Stimulated activated CD8-positive, alpha-beta memory T cell treated with anti-CD3 and anti-CD28 coated beads, Interleukin-15, amount 100 ng/mL, for 48 hours (primary cell): ENCODE results near the gene P4HA1.
"Not testable (repeated sequence)": the region's sequence is repeated elsewhere in the genome, so short reads cannot be mapped to it uniquely, and the experiment has no call there.

Experiments
- DNase-seq, 2 donors: peaks; one replicate each; pipeline ENCODE4 v3.0.0-alpha.2; 2020; ENCODE audit warnings: low read depth in 2 of 2

P4HA1 gene

DNA sequence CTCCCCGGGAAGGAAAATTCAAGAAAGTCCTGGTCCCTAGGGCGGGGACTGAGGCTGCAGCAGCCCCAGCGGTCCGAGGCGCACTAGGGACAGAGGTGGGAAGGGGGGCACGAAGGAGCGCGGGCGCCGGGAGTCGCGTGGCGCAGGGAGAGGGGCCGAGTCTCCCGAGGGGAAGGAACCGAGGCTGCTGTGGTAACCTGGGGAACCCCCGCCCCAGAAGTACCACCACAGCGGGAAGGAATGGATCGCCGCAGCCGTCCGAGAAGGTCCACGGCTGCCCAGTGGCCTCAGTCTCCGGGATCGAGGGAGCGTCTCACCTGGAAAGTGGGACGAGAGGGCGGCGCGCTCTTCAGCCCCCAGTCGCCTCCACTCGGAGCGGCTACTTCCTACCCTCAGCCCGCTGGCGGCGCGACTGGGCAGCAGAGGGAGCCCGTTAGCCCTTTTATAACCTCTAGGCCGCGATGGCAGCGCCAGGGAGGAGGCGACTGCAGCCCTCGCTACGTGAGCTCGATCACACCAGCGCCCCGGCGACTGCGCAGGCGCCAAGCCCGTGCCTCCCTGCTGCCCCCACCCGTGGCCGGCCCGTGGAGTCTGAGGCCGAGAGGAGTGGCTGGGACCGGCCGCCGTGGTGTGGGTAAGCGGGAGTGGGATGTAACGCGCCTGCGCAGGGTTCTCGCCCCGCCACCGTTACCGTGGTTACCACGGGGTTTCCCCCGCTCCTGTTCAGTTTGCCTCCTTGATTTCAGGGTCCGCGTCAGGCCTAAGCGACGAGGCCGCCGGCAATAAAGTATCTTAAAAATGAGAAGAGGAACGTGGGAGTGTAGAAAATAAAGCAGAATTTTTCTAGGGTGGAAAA is at the start of gene P4HA1:
TSS of gene P4HA1 (minus strand) at position 418 of the 856 bp plus-strand sequence. CDS start 21,983 bp downstream, outside the sequence.
- DNase-seq: peak; percentile 100

DNA sequence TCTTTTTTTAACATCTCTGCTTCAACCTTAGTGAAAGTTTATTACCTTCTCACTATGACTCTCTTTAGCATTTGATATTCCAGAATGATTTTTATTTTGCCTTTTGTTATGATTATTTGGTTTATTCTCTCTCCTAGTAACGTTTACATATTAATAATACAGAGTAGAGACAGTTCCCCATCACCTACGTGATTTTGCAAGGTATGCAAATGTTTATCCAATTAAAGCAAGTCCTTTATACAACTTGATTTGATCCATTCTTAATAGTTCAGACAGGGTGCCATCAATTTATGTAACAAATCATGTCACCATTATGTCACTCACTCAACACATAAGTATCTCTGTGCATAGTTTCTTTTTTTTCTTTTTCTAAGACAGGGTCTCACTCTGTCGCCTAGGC is 44.9 kb upstream of the P4HA1 start:
- no peak for DNase-seq

DNA sequence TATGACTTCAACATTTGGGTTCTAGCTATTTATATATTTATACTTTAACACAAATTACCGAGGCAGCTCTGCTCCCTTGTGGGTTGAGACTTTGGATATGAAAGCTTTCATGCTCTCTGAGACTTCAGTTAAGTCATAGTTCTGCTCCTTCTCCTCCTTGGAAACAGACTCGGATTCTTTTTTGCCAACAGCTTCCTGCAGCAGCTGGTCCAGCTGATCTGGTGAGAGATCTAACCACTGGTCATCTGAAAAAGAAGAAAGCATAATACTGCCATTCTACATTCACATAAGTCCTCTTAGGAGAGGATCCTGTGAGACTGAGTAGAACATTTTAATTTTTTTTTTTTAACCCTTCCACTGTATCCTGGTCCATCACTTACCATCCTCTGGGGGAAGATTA is 42.6 kb upstream of the P4HA1 start:
- no peak for DNase-seq

DNA sequence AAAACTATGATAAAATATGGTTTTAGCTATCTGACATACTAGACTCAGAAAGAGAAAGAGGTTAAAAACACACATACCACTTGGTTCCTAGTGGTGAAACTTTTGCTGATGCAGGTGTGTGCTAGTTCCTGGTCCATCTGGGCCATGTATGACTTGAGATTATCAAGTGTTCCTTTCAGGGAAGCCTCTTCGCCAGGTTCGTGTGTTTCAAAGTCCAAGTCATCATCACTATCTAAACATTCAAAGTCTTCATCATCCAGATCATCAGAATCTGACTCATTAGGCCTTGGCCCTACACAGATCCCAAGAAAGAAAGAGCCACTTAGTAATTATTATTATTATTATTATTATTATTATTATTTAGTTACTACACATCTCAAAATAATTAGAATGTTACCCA is 40.0 kb upstream of the P4HA1 start:
- DNase-seq: no peak

DNA sequence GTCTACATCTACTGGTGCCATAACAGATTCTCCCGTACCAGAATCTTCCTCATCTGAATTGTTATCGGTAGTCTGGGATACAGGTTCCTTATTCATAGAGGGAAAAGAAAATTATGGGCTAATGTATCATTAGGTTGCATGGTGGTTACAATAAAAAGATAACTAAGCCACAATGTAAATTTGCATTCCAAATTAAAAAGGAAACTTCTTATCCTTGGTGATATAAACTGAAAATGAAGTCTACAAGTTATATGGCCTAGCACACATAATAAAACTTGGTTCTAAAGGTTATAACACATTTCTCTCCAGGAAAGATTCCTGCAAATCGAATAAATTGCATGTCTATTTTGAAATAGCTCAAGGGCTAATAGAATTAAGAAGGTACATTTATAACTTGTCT is 38.1 kb upstream of the P4HA1 start:
- no peak for DNase-seq

DNA sequence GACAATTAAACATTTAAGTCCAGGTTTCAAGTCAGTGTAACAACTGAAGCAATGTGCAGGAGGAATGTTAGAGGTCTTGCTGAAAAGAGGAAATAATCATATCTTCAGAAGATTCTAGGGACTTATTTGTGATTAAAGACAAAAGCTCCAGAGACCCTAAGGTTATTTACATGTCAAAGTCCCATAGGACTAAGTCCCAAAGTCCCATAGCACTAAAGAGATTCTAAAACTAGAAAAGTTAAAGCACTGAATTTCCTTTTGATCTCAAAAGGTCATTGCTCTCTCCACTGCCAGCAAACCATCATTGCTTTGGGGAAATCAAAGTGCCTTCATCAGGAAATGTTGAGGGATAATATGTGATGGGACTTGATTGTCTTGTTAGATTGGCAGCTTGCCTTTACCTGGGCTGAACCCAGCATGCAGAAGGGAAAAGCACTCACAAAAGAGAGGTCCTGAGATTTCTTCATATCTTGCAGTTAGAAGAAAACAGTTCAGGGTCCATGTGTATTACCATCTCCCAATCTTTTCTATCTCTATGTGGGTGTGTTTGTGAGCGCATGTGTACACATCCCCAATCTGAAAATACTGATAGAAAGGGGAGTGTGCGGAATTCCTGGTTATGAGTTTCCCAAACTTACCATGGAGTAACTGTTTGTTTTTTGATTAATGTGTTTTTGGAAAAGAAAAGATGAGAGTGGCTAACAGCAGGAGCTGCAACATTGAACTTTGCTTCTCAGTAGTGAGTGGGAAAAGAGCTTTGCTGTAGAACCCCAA is 35.4 kb upstream of the P4HA1 start:
- DNase-seq: no peak

DNA sequence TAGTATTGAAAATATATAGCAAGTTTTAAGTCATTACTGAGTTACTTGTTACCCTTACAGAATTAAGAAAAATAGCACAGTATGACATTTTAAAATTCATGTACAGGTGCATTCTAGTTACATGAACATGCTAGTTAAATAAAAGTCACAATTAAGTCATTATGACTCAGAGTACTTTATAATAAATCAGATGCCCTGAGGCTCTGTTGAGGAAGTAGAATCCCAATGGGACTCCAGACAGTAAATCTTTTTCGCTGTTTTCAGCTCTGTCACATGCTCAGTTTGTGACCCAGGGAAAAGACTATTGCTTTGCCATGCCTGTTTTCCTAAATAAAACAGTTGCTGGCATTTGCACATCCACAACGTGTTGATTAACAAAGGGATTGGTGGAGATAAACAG is 34.6 kb upstream of the P4HA1 start:
- DNase-seq: no peak

DNA sequence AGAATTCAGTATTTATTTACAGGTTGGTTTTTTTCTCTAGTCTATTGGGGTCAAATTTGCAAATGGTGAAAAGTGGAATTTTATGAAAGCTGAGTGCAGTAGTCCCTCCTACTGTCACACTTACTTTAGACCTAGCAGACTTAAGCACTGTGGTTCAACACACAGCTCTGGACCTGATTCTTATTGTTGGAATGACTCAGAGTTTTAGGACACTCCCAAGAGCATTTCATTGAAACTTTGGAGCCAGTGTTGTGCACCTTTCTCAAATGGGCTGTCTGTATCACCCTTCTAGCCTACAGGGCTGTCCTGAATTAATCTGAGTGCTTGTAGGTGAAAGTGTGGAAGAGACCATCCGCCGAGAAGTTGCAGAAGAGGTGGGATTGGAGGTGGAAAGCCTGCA is 29.7 kb upstream of the P4HA1 start:
- no peak for DNase-seq

DNA sequence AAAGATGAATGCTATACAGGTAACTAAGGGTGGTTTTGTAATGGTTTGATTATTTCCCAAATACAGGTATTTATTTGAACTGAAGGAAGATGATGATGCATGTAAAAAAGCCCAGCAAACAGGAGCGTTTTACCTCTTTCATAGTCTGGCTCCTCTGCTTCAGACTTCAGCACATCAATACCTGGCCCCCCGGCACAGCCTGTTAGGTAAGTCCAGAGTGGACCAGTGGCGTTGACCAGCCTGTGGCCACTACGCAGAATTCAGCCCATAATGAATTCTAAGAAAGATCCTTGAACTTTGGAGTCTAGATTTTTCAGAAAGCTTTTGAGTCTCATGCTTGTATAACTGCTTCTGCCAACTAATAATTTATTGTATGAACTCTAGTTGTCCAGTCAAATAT is 23.3 kb upstream of the P4HA1 start:
- no peak for DNase-seq

DNA sequence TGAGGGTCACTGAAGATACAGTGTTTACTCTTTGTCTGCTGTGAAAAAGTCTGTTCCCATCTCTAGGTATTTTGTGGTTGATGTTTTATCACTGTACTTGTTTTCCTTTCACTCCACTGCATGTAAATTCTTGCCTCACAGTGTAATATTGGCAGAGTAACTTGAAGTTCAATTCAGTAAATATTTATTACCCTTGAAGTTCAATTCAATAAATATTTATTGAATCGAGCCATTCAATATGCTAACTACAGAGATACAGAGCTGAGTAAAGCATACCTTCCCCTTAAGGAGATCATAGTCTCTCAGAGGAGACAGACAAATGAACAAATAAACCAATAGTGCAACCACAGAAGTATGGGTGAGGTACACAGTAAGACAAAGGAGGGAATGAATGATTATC is 22.8 kb upstream of the P4HA1 start:
- no peak for DNase-seq

DNA sequence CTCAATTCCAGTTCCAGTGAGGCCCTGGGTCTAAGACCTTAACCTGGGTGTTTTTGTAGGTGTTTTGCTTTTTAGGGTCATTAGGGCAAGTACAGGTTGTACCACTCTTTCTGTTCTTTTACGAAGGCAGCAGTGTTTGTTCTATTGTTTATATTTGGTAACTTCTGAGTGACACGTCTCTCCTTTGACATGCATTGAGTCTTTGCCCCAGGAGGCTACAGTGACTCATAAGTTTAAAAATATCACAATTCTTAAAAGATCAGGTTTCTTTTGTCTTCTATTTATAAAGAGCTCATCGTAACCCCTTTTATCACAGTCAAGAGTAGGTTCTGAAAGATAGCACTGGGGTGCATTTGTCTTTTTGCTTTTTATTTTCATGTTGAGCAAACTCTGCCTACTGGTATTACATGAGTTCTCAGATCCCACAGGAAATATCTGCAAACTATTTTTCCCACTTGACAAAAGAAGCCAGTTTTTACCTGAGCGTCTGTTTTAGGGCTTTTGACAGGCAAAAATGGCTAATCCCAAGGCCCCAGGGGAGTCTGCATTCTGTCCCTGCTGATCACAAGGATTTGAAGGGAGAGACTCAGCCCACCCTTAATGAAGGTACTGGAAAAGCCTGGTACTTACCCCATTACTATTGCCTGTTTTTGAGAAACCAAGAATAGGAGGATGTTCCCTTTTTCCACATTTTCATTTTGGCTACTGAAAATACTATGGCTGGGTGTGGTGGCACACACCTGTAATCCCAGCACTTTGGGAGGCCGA is 21.5 kb upstream of the P4HA1 start:
- DNase-seq: no peak

DNA sequence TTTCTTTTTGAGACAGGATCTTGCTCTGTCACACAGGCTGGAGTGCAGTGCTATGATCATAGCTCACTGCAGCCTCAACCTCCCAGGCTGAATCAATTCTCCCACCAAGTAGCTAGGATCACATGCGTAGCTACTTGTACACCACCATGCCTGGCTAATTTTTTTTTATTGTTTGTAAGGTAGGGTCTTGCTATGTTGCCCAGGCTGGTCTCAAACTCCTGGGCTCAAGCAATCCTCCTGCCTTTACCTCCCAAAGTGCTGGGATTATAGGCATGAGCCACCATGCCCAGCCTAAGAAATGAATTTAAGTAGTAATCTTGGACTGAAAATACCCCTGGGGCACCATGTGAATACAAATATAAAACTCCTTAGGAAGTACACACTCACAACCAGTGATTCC is 19.4 kb upstream of the P4HA1 start:
- DNase-seq: no peak

DNA sequence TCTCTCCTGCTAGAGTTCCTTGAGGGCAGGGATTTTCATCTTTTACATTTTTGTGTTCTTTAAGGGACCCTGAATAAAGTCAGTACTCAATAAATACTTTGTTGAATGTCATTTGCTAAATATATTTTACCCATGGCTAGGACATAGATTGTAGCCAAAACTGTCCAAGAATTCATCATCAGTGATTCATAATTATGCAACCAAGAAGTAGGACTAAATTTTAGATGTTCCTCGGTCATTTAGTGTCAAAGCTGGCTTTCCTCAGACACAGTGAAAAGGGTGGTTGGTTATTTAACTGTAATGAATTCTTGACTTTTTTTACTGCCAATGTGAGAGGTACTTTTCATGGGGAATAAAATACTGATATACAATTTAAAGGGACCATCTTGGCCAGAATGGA is 16.9 kb upstream of the P4HA1 start:
- no peak for DNase-seq

DNA sequence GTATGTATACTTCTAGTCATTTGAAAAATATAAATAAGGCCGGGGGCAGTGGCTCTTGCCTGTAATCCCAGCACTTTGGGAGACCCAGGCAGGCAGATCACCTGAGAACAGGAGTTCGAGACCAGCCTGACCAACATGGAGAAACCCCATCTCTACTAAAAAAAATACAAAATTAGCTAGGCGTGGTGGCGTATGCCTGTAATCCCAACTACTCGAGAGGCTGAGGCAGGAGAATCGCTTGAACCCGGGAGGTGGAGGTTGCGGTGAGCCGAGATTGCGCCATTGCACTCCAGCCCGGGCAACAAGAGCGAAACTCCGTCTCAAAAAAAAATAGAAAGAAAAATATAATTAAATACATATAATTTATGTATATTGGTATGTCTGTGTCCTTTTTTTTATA is 15.4 kb upstream of the P4HA1 start:
- DNase-seq: not testable (repeated sequence)

DNA sequence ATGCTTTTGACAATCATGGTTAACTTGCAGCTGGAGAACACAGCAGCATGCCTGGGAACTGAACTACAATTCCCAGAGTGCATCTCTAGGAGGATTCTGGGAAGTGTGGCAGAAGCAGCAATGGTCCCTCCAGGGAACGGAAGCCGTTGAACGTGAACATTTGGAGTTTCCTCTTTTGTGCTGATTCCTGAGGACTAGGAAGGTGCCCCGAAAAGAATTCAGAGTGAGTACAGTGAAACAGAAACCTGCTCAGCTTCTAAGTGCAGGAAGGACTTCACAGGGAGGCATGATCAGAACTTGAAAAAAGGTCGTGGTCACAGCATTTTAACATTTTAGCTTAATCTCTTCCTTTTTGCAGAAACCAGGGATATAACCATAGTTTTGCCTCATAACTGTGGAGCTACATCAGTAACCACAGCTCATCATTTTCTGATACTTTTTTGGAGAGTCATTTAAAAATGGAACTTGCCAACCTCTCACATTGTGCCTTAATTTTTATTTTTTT is 13.7 kb upstream of the P4HA1 start, which contains the start of gene NUDT13:
TSS of gene NUDT13 (plus strand) at position 111 of the 505 bp plus-strand sequence. CDS start 3,911 bp downstream, outside the sequence.
- peak; percentile 4 to 24 for DNase-seq

DNA sequence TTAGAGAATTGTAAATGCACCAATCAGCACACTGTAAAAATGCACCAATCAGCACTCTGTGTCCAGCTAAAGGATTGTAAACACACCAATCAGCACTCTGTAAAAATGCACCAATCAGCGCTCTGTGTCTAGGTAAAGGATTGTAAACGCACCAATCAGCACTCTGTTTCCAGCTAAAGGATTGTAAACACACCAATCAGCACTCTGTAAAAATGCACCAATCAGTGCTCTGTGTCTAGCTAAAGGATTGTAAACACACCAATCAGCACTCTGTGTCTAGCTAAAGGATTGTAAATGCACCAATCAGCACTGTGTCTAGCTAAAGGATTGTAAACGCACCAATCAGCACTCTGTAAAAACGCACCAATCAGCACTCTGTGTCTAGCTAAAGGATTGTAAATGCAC is 12.6 kb upstream of the P4HA1 start:
- DNase-seq: not testable (repeated sequence)

DNA sequence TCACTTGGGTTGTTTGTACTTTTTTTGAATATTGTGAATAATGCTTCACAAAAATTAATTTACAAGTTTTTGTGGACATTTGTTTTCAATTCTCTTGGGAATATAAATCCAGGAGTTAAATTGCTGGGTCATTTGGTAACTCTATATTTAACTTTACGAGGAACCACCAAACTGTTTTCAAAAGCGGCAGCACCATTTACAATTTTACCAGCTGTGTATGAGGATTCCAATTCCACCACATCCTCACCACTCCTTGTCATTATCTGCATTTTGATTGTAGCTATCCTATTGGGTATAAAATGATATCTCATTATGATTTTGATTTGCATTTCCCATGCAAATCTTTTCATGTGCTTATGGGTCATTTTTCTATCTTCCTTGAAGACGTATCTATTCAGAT is 9.6 kb upstream of the P4HA1 start:
- no peak for DNase-seq

DNA sequence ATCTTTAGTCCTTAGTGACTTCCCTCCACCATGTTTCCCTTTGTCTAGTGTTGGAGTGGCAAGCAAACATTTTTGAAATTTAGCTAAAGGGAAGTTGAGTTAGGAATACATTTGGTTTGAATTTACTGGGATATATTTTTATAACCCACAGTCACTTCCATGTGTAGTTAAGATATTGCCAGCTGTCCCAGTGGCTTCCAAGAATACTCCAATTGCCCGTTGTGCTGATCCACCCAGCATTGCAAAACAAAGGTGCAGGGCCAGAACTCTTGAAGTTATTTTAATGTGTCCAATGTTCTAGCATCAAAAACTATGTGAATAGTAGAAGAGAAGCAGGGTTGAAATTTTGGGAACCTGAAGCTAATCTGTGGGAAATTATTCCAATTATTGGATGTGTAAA is 2.5 kb upstream of the P4HA1 start:
- no peak for DNase-seq

DNA sequence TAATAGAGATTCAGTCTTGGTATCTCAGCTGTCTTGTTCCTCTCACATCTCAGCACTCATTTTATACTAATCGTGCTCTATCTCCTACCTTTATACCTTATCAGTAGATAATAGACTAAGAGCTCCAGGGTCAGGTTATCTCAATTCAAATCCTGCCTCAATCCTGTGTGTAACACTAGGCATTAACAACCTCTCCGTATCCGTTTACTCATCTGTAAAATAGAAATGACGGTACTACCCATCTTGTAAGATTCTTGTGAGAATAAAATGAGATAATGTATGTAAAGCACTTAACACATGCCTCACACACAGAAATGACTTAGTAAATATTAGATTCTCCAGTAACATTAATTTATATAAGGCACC is 622 bp upstream of the P4HA1 start:
- no peak for DNase-seq

DNA sequence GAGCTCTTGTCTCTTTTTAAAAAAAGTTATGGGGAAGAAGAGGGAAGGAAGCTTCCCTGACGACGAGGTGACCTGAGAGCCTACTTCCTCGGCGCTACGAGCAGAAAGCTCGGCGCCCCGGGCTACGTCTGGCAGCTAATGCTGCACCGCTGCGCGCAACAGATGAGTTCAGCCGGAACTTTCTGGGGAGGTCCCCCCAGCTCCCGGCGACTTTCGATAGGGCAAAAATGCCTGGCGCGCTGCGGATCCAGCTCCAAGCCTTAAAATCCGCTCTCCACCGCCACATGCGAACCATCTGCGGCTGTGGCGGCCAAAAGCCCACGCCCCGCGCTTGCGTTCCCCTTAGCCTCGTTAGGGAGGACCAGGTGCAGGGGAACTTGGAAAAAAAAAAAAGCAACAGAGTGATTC is 621 bp downstream of the P4HA1 start:
- DNase-seq: peak; percentile 61 to 65

DNA sequence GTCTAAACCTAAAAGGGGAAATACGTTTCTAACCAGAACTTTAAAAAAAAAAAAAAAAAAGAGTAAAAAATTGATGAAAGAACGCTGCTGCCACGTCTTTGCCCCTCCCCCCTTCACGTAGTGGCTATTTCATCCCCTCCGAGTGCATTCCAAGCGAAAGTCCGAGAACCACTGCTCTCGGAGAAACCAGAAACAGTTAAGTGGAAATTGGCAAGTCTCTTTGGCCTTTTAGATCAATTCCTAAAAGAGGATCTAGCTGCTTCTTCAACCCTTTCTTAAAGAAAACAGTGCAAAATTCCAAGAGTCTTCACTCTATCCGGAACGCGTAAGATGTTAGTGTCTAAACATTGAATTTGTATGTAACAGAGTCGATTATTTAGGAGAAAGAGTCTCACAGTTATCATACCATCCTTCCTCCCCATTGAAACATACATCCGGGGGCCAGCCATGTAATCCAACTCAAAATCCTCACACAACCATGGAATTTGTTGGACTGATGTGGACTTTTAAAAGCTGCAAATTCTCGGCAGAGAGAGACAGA is 1.1 kb downstream of the P4HA1 start:
- DNase-seq: no peak

DNA sequence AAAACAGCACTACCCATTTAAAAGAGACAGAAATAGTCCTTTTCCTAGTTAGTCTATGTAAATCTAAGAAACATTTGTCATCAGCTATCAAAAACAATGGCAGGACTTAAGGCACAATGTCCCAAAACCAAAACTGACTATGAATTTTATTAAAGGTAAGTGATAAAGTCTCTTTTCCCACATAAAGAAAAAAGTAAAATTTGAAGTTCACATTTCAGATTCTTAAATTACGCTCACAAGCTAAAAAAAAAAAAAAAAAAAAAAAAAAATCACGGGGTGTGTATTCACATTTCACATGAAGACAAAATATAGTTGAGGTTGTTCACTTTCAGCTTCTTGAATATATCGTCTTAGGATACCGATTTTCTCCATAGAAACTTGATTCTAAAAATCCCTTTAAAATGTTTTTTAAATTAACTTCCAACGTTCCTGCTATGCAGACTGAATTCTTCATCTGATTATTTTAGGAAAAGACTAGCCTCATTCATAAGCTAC is 1.6 kb downstream of the P4HA1 start:
- no peak for DNase-seq
